ENCODE data around the gene NFYA.

The NFYA gene

GRCh38 chr6:41055149-41055548 lies 17.6 kb upstream of the NFYA start:
- Histone ChIP-seq H3K4me3 (ENCODE audit: low read depth in 1 of 2, low read length in 2 of 2) (no peak overlapping the region), H2AFZ (ENCODE audit: low read depth, low read length) (no peak overlapping the region), H3K36me3 (ENCODE audit: insufficient read depth, low read length) (no peaks in the 10 kb centered on the region), H3K9ac (ENCODE audit: low read depth, low read length) (no peak overlapping the region), H3K79me2 (ENCODE audit: insufficient read depth, low read length) (no peaks in the 10 kb centered on the region), H3K4me1 (ENCODE audit: insufficient read depth, low read length) (peaks cover 14% of the 10 kb centered on the region), H4K20me1 (ENCODE audit: insufficient read depth, low read length) (no peaks in the 10 kb centered on the region), H3K27ac (ENCODE audit: low read length) (no peak overlapping the region), H3K4me2 (ENCODE audit: insufficient read depth, low read length) (no peak overlapping the region), H3K27me3 (ENCODE audit: insufficient read depth, low read length, poor library complexity) (no peaks in the 10 kb centered on the region), H3K9me3 (ENCODE audit: insufficient read depth, low read length, severe bottlenecking) (no peaks in the 10 kb centered on the region)
- TF ChIP-seq EZH2 (IDR thresholded peaks at IDR 0.05; ENCODE audit: borderline replicate concordance, low read depth, low read length, severe bottlenecking) (no peak), CTCF (IDR thresholded peaks at IDR 0.05; ENCODE audit: borderline replicate concordance, extremely low read depth, low read length, poor library complexity, severe bottlenecking) (no peak)
- peak; percentile 37 for DNase-seq
- peak; percentile 80 for ATAC-seq (ENCODE audit: insufficient read depth, low read depth)

- no peaks in the 10 kb centered on the region for H3K27me3 ChIP-seq (ENCODE audit: insufficient read depth, low read length, poor library complexity)
- TF ChIP-seq EZH2 (IDR thresholded peaks at IDR 0.05; ENCODE audit: borderline replicate concordance, low read depth, low read length, severe bottlenecking): no peak
- no peak for TF ChIP-seq CTCF (IDR thresholded peaks at IDR 0.05; ENCODE audit: borderline replicate concordance, extremely low read depth, low read length, poor library complexity, severe bottlenecking)
- no peak overlapping the region for H3K27ac ChIP-seq (ENCODE audit: low read length)
- H3K79me2 ChIP-seq (ENCODE audit: insufficient read depth, low read length): no peaks in the 10 kb centered on the region
- no peak overlapping the region for H3K4me2 ChIP-seq (ENCODE audit: insufficient read depth, low read length)
- ATAC-seq (ENCODE audit: insufficient read depth, low read depth): no peak
- H3K4me1 ChIP-seq (ENCODE audit: insufficient read depth, low read length): peaks cover 11% of the 10 kb centered on the region
- H3K9ac ChIP-seq (ENCODE audit: low read depth, low read length): no peak overlapping the region
- no peak overlapping the region for H2AFZ ChIP-seq (ENCODE audit: low read depth, low read length)
- no peaks in the 10 kb centered on the region for H4K20me1 ChIP-seq (ENCODE audit: insufficient read depth, low read length)
- DNase-seq: no peak
- no peak overlapping the region for H3K4me3 ChIP-seq (ENCODE audit: low read depth in 1 of 2, low read length in 2 of 2)
- peaks cover 8% of the 10 kb centered on the region; the same call in 1 of the 2 replicates for H3K36me3 ChIP-seq (ENCODE audit: insufficient read depth, low read length)
- no peaks in the 10 kb centered on the region for H3K9me3 ChIP-seq (ENCODE audit: insufficient read depth, low read length, severe bottlenecking)
These were observed 15.8 kb upstream of the NFYA start for GRCh38 chr6:41056768-41057490.

- H3K27ac ChIP-seq (ENCODE audit: low read length): no peak overlapping the region
- no peak overlapping the region for H3K4me2 ChIP-seq (ENCODE audit: insufficient read depth, low read length)
- TF ChIP-seq CTCF (IDR thresholded peaks at IDR 0.05; ENCODE audit: borderline replicate concordance, extremely low read depth, low read length, poor library complexity, severe bottlenecking): no peak
- TF ChIP-seq EZH2 (IDR thresholded peaks at IDR 0.05; ENCODE audit: borderline replicate concordance, low read depth, low read length, severe bottlenecking): no peak
- no peak for ATAC-seq (ENCODE audit: insufficient read depth, low read depth)
- no peak overlapping the region for H3K9ac ChIP-seq (ENCODE audit: low read depth, low read length)
- H4K20me1 ChIP-seq (ENCODE audit: insufficient read depth, low read length): no peaks in the 10 kb centered on the region
- no peaks in the 10 kb centered on the region for H3K4me1 ChIP-seq (ENCODE audit: insufficient read depth, low read length)
- H3K4me3 ChIP-seq (ENCODE audit: low read depth in 1 of 2, low read length in 2 of 2): no peak overlapping the region
- no peak overlapping the region for H2AFZ ChIP-seq (ENCODE audit: low read depth, low read length)
- no peaks in the 10 kb centered on the region for H3K27me3 ChIP-seq (ENCODE audit: insufficient read depth, low read length, poor library complexity)
- peaks cover 14% of the 10 kb centered on the region; the same call in 1 of the 2 replicates for H3K36me3 ChIP-seq (ENCODE audit: insufficient read depth, low read length)
- DNase-seq: no peak
- no peaks in the 10 kb centered on the region for H3K79me2 ChIP-seq (ENCODE audit: insufficient read depth, low read length)
- H3K9me3 ChIP-seq (ENCODE audit: insufficient read depth, low read length, severe bottlenecking): no peaks in the 10 kb centered on the region
These were observed 14.0 kb upstream of the NFYA start for GRCh38 chr6:41058783-41059181.
